HG02623 (cell line): ENCODE data around the gene CCNY.
"Not testable (repeated sequence)": the region's sequence is repeated elsewhere in the genome, so short reads cannot be mapped to it uniquely, and the experiment has no call there.

Experiments
- ATAC-seq: cut with Tn5 transposase; IDR thresholded peaks from one replicate; pipeline ENCODE4 v1.9.1; 2021; ENCODE audit warnings: moderate library complexity; ENCODE audit not compliant: unreplicated experiment

The CCNY gene

DNA sequence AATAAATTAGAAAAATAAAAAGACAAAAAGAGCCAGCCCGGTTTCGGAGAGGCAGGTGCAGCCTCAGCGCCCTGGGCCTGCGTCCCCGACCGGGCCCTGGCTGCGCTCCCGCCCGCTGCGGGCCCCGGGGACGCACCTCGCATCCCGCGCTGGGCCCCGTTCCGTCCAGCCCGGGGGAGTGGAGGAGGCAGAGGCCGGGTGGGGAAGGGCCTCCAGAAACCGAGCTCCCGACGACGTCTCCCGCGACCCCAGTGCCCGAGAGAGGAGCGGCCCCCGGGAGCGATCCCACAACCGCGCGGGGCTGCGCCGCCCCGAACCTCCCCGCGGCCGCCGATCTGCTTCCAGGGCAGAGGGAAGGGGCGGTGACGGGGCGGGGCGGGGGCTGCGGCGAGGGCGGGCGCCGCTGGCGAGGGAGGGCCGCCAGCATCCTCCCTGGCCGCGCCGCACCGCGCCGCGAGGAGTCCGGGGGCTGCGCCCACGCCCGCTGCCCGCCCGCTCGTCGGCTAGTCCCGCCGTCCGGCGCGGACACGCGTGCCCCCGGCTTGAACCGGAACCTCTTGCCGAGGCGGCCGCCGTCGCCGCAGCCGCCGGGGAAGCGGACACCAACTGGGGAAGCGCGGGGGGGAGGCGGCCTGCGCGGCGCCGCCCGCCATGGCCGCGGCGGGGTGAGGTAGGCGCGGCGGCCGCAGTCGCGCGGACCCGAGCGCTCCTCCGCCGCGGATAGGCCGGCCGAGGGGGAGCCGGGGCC is at the start of gene CCNY:
Gene CCNY (plus strand): TSS at position 426 of the 748 bp plus-strand sequence. CDS start 545 bp downstream, outside the sequence.
- ATAC-seq, result peak; percentile 54

DNA sequence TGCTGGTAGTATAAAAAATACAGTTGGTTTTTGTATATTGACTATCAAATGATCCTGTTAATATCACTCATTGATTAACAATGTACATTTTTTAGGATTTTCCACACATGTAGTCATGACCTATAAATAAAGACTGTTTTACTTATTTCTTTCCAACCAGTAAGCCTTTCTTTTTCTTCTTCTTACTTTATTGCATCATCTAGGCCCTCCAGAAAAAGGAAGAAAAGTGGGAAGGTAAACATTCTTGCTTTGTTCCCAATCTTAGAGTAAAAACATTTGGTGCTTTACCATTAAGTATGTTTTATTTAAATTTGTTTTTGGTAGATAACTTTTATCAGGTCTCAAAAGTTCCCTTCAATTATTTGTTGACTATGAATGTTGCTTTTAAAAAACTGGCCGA is 47.1 kb upstream of the CCNY start:
- ATAC-seq, result no peak

DNA sequence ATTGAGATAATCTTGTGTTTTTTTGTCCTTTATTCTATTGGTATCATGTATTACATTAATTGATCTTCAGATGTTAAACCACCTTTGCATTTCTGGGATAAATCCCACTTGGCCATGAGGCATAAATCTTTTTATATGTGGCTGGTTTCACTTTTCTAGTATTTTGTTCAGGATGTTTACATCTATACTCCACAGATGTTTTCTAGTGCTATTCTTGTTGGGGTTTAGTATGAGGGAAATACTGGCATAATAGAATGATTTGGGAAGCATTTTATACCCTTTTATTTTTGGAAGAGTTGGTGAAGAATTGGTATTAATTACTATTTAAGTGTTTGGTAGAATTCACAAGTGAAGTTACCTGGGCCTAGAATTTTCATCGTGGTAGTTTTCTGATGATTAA is 41.8 kb upstream of the CCNY start:
- no peak for ATAC-seq

DNA sequence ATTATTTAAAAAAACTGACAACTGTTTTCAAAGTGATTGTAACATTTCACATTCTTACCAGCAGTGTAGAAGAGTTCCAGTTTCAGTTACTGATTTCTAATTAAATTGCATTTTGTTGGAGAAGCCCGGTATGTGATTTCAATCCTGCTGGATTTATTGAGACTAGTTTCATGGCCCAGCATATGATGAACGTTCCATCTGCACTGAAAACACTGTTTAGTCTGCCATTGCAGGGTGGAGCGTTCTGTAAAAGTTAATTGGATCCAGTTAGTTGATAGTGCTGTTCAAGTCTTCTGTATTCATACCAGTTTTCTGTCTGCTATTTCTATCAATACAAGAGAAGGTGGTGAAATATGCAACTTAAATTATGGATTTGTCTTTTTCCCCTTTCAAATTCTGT is 37.3 kb upstream of the CCNY start:
- ATAC-seq, result no peak

DNA sequence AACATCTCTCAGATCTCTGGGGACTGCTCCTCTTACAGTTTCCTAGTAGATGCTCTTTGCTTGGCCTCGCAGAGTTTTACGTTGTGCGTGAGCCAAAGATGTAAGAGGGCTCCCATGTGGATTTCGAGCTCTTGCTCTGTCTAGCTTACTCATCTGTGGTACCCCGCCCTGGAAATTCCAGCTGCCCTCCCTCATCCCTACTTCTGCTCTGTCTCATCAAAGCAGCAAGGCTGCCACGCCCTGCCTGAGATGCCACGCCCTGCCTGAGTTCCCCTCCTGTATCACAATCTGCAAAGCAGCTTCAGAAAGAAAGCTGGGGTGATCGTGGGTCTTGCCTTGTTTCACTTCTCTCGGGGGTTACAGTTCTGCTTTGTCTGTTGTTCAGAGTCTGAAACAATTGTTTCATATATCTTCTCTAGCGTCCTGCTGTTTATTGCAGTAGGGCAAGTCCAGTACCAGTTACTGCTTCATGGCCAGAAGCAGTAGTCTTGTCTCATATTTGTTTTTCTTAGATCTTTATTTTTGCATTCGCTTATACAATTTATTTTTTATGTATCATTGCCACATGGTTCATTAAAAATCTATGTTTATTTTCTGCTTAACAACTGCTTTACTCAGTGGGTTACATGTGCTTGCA is 36.1 kb upstream of the CCNY start:
- ATAC-seq, result peak; percentile 95

DNA sequence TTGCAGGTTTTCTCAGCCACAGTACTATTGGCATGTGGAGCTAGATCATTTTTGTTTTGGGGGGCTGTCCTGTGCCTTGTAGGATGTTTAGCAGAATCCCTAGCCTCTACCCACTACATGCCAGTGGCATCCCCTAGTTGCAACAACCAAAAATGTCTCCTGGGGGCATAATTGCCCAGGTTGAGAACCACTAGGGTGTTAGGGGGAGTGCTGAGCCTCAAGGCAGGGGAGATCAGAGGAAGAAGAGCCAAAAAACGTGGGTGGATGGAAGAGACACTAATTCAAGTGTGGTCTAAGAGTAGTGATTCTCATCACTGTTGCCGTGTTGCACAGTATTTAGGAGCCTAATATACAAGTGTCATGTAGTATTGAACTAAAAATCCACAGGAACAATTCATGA is 31.7 kb upstream of the CCNY start:
- no peak for ATAC-seq

DNA sequence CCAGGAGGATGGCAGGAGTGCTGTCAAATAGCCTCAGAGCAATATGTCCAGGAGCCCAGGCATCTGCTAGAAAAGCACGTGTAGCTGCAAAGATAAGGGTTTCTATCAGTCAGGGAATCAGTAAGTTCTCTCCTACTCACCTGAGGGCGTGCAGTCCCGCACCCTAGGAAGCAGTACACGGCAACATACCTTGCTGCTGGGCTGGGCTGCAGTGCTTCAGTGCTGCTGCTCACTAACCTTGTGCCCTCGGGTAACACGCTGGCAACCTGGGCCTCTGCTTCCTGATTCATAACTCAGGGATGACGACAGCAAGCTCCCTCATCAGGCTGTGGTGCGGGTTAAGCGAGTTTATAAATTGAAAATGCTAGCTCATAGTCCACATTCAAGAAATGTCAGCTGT is 29.5 kb upstream of the CCNY start:
- ATAC-seq, result no peak

DNA sequence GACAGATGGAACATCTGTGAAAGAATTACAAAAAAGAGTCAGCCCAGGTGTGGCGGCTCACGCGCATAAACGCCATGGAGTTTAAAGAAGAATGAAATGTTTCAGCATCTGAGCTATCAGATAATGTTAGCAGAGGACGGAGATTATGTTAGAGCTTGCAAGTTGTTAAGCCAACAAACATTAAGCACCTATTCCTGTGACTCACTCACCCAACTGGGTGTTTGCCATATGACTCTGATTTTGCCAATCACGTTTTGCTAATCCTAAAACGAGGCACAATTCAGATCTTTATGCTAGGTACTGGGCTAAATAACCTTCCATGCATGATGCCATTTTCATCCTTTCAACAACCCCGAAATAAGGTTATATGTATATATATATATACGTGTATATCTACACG is 29.0 kb upstream of the CCNY start:
- ATAC-seq, result no peak

DNA sequence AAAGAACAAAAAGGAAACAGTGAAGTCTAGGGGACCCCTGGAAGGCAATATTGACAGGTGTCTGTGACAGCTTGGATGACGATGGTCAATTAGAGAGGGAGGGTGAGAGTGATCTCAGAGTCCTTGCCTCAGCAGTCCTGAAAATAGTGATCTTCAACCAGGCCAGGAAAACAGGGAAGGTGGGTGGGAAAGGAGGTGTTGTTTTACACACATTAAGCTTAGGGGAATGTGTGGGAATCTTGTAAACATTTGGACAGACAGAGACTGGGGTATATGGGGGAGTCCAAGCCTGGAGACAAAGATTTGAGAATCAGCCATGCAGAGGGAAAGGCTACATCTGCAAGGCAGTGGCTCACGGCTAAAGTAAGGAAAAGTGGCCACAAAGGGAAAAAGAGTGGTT is 27.5 kb upstream of the CCNY start:
- ATAC-seq, result no peak

DNA sequence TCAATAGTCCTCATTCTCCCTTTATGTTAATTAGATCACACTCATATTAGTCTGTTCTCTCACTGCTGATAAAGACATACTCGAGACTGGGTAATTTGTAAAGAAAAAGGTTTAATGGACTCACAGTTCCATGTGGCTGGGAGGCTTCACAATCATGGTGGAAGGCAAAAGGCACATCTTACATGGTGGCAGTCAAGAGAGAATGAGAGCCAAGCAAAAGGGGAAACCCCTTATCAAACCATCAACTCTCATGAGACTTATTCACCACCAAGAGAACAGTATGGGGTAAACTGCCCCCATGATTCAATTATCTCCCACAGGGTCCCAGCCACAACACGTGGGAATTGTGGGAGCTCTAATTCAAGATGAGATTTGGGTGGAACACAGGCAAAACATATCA is 22.2 kb upstream of the CCNY start:
- not testable (repeated sequence) for ATAC-seq

DNA sequence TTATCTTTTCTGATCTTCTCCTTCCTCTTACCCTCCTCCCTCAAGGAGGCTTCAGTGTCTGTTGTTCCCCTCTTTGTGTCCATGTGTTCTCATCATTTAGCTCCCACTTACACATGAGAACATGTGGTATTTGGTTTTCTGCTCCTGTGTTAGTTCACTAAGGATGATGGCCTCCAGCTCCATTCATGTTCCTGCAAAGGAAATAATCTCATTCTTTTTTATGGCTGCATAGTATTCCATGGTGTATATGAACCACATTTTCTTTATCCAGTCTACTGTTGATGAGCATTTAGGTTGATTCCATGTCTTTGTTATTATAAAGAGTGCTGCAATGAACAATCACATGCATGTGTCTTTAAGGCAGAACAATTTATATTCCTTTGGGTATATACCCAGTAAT is 21.1 kb upstream of the CCNY start:
- not testable (repeated sequence) for ATAC-seq

DNA sequence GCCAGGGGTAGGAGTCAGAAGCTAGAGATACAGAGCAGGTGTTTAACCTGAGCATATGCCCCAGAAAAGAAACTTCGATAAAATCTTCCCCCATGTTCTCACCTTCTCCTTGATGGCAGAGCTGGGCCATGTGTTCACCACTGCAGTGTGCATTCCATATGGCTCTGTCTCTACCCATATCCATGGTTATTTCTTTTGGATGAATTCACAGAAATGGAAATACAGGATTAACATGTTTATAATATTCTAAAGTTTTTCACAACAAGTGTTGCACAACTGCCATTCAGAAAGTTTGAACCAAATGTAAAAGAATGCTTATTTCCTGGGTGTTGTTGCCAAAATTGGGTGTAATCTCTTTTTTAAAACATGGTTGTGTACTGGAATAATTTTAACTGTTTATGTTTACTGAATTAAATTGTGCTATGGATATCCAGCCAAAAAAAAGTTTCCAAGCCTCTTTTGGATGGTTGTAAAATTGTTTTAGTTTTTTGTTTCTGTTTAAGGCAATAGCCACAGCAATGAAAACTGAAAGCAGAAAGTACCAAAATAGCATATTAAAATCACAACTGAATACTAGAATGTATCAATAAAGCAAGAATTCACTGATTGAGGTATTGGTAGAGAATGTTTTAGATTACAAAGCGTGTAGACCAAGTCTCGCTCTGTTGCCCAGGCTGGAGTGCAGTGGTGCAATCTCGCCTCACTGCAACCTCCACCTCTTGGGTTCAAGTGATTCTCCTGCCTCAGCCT is 19.9 kb upstream of the CCNY start:
- no peak for ATAC-seq

DNA sequence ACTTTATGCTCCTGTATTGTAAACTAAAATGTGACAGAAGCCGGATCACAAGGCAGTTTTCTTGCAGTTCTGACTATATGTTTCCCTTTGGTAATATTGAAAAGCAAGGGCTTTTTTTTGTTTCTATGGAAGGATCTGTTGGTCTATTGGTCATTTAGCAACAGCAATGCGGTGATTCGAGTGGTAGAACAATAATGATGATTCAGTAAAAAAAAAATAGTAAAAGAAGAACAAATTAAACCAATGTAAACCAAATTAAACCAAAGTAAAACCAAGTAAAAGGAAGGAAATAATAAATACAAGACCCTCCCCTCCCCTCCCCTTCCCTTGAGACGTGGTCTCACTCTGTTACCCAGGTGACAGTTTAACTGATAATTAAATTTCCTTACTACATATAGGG is 17.8 kb upstream of the CCNY start:
- no peak for ATAC-seq

DNA sequence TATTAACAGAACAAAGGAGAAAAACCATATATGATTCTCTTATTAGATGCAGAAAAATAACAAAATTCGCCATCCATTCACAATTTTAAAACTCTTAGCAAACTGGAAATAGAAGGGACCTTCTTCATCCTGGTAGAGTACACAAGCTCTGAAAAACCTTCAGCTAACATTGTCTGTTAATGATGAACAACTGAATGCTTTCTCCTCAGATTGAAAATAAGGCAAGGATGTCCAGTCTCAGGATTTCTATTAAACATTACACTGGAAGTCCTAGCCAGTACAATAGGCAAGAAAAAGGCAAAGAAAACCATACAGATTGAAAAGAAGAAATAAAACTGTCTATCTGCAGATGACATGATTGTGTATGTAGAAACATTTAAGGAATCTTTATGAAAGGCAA is 16.0 kb upstream of the CCNY start:
- ATAC-seq, result no peak

DNA sequence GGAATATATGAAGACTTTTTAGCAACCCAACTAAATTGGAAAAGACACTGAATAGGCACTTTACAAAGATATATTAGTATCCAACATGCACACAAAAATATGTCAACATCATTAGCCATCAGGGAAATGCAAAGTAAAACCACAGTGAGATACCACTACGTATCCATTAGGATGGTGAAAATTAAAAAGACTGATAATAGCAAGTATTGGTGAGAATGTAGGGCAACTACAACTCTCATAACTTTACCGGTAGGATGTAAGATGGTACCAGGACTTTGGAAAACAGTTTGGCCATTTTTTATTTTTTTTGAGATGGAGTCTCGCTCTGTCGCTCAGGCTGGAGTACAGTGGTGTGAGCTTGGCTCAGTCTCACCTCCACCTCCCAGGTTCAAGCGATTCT is 13.7 kb upstream of the CCNY start:
- ATAC-seq, result no peak

DNA sequence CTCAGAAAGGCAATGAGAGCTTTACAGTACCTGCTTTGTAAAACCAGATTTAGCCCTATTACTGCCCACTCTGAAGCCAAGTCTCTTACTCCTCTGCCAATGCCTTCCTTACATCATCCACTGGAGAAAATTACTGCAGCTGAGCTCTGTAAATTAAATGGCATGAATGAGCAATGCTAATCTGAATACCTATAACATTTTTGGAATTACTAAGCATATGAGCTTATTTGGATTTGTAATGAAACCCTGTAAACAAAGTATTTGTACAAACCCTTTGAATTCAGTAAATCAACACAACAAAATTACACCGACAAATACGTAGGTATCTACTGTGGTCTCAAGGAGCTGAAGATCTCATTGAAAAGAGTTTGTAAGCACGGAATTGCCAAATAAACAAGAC is 12.1 kb upstream of the CCNY start:
- ATAC-seq, result no peak

DNA sequence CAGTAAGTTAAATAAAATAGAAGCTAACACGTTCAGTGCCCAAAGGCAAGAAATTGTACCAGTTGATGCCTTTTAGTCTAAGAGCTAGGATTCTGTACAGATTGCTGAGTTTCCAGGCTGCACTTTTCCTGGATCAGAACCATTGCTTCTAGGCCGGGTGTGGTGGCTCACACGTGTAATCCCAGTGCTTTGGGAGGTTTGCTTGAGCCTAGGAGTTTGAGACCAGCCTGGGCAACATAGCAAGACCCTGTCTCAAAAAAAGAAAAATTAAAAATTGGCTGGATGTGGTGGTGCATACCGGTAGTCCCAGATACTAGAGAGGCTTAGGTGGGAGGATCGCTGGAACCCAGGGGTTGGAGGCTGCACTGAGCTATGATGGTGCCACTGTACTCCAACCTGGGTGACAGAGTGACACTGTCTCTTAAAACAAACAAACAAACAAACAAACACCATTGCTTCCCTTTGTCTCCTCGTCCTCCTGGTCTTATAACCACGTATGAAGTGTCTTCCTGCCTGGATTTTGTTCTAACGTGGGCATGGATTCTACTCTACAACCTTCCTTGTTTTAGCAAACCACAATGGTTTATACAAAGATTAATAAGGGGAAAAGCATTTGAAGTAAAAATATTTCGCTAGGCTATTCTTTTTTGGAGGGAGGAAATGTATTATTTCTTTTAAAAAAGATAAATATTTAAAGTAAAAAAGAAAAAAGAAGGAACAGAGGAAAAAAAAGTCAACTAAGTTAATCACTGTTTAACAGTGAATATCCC is 9.7 kb upstream of the CCNY start:
- ATAC-seq, result no peak

DNA sequence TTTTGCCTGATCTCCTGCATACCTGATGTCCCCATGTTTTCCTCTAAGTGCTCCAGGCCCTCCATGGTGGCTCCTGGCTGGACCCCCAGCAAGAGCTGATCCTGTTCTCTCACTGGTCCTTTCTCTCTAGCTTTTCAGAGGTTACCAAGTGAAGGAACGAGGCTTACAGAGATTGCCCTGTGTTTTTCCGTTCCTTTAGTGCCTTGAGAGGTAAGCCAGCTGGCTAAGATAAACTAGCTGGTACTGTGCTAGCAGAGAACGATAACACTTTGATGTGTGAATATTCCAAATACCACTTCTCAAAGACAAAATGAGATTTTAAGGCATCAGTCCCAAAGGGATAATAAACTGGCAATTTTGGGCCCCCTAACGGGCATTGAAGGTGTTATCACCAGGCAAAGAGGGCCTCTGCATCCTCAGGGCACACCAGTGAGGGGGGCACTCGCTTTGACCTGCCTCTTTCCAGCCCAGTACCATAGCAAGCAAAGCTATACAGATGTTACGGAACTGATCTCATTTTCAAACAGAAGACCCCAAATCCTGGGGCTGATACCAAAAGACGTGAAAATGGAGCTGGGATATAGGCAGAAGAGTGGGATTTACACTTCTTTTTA is 8.4 kb upstream of the CCNY start:
- ATAC-seq, result no peak

DNA sequence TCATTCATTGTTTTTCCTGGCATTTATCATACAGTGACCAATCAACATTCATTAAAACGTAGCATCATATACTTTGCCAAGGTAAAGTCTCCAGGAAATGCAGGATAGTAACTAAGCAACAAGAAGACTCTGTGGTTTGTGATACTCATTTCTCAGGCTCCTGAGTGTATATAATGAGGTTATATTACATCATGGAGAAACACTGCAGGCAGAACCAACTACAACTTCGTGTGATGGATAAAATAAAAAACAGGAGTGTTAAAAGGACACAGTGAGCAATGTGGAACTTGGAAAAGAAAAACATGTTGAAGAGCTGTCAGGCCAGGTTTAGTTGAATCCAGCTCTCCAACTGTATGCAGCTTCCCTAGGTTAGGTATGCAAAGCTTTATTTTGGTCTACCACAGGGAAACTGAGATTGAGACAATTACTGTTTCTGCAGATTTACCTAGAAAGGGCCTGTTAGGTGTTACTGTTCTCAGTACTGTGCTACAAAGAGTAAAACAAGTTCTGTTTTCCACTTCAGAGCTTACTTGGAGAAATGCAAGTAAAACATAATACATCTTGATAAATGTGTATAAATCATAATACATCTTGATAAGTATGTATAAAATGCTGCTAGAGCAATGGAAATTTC is 7.8 kb upstream of the CCNY start:
- no peak for ATAC-seq

DNA sequence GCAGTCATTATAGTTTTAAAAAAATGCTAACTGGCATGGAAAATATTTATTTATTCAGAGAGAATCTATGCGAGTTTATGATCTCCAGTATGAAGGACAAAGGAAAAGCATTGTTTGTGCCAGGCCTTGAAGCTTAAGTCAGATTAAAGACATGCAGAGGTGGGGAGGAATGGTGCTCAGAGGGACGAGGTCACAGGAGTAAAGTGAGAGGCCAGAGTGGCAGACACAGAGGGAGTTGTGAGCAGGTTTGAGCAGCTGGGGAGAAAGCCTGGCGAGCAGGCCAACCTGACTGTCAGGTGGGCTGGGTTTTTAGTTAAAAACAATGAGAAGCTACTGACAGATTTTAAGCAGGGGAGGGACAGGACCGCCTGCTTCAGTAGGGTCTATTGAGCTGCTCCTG is 6.8 kb upstream of the CCNY start:
- no peak for ATAC-seq
